ENCODE results near the gene HPX.

DNA sequence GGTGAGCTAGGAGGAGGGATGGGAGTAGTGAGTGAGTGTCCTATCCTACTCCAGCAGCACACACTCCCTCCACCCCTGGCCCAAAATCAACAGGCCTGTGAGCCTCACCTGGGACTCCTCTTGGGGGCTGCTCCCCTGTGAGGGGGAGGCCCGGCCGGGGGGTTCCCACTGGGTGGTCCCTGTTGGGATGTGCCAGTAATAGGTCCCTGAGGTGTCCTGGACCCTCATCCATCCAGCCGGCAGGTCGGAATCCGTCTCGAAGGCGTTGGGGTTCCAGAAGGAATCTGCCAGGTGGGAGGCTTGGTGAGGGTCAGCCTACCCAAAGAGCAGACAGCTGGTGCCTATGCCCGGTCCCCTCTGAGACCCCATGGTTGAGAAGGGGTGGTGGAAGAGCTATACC, 37.2 kb downstream of the HPX start:
- TF ChIP-seq, protein P1, sequence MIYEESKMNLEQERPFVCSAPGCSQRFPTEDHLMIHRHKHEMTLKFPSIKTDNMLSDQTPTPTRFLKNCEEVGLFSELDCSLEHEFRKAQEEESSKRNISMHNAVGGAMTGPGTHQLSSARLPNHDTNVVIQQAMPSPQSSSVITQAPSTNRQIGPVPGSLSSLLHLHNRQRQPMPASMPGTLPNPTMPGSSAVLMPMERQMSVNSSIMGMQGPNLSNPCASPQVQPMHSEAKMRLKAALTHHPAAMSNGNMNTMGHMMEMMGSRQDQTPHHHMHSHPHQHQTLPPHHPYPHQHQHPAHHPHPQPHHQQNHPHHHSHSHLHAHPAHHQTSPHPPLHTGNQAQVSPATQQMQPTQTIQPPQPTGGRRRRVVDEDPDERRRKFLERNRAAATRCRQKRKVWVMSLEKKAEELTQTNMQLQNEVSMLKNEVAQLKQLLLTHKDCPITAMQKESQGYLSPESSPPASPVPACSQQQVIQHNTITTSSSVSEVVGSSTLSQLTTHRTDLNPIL (CRISPR knock-in tag; IDR thresholded peaks at IDR 0.05; ENCODE audit: low read depth): no peak
- TF ChIP-seq ZNF8 (CRISPR knock-in tag; IDR thresholded peaks at IDR 0.05): no peak
- TF ChIP-seq, protein P2, sequence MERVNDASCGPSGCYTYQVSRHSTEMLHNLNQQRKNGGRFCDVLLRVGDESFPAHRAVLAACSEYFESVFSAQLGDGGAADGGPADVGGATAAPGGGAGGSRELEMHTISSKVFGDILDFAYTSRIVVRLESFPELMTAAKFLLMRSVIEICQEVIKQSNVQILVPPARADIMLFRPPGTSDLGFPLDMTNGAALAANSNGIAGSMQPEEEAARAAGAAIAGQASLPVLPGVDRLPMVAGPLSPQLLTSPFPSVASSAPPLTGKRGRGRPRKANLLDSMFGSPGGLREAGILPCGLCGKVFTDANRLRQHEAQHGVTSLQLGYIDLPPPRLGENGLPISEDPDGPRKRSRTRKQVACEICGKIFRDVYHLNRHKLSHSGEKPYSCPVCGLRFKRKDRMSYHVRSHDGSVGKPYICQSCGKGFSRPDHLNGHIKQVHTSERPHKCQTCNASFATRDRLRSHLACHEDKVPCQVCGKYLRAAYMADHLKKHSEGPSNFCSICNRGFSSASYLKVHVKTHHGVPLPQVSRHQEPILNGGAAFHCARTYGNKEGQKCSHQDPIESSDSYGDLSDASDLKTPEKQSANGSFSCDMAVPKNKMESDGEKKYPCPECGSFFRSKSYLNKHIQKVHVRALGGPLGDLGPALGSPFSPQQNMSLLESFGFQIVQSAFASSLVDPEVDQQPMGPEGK (CRISPR knock-in tag; IDR thresholded peaks at IDR 0.05; ENCODE audit: borderline replicate concordance): no peak
- no peak for TF ChIP-seq ISL1 (CRISPR knock-in tag; IDR thresholded peaks at IDR 0.05)
- TF ChIP-seq TCF4 (CRISPR knock-in tag; IDR thresholded peaks at IDR 0.05; ENCODE audit: borderline replicate concordance): no peak
- TF ChIP-seq, protein P3, sequence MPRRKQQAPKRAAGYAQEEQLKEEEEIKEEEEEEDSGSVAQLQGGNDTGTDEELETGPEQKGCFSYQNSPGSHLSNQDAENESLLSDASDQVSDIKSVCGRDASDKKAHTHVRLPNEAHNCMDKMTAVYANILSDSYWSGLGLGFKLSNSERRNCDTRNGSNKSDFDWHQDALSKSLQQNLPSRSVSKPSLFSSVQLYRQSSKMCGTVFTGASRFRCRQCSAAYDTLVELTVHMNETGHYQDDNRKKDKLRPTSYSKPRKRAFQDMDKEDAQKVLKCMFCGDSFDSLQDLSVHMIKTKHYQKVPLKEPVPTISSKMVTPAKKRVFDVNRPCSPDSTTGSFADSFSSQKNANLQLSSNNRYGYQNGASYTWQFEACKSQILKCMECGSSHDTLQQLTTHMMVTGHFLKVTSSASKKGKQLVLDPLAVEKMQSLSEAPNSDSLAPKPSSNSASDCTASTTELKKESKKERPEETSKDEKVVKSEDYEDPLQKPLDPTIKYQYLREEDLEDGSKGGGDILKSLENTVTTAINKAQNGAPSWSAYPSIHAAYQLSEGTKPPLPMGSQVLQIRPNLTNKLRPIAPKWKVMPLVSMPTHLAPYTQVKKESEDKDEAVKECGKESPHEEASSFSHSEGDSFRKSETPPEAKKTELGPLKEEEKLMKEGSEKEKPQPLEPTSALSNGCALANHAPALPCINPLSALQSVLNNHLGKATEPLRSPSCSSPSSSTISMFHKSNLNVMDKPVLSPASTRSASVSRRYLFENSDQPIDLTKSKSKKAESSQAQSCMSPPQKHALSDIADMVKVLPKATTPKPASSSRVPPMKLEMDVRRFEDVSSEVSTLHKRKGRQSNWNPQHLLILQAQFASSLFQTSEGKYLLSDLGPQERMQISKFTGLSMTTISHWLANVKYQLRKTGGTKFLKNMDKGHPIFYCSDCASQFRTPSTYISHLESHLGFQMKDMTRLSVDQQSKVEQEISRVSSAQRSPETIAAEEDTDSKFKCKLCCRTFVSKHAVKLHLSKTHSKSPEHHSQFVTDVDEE (CRISPR knock-in tag; IDR thresholded peaks at IDR 0.05): no peak
- no peak for TF ChIP-seq ZFP3 (CRISPR knock-in tag; IDR thresholded peaks at IDR 0.05)
- no peak for TF ChIP-seq ZFP30 (CRISPR knock-in tag; IDR thresholded peaks at IDR 0.05)

Data from SK-N-SH treated with all-trans-retinoic acid at 6 μM for 48 hours (cell line).